Measurements from ENCODE around the gene SYNDIG1L. TPM values are rescaled to one million over a fixed set of nuclear protein-coding genes. Genes with fewer than 3 reads are reported as not detected.

SYNDIG1L gene
- total and polyA plus RNA-seq, 2 donors from 2014 or later = 0.13 to 0.47 TPM

GRCh38 chr14:74402401-74403251, 23.4 kb downstream of the SYNDIG1L start:
- intact Hi-C loops (cut with DNase I) = no loop called here
- peaks cover 2 to 18% (median 7%) of the 10 kb centered on the region in 3 donors for H3K4me1 ChIP-seq (ENCODE audit: control insufficient read depth in 2 of 3, insufficient read depth in 2 of 3, low read depth in 1 of 3, low read length in 3 of 3)
- TF ChIP-seq, protein P1, sequence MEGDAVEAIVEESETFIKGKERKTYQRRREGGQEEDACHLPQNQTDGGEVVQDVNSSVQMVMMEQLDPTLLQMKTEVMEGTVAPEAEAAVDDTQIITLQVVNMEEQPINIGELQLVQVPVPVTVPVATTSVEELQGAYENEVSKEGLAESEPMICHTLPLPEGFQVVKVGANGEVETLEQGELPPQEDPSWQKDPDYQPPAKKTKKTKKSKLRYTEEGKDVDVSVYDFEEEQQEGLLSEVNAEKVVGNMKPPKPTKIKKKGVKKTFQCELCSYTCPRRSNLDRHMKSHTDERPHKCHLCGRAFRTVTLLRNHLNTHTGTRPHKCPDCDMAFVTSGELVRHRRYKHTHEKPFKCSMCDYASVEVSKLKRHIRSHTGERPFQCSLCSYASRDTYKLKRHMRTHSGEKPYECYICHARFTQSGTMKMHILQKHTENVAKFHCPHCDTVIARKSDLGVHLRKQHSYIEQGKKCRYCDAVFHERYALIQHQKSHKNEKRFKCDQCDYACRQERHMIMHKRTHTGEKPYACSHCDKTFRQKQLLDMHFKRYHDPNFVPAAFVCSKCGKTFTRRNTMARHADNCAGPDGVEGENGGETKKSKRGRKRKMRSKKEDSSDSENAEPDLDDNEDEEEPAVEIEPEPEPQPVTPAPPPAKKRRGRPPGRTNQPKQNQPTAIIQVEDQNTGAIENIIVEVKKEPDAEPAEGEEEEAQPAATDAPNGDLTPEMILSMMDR (IDR thresholded peaks at IDR 0.05; ENCODE audit: borderline replicate concordance, extremely low read depth, insufficient read depth) = no peak
- H3K27ac ChIP-seq (ENCODE audit: low read depth in 2 of 2, low read length in 2 of 2) = no peak overlapping the region
- H3K27me3 ChIP-seq (ENCODE audit: control insufficient read depth, insufficient read depth, low read length) = no peaks in the 10 kb centered on the region
- H3K36me3 ChIP-seq (ENCODE audit: control insufficient read depth in 2 of 3, insufficient read depth in 3 of 3, low read length in 3 of 3) = no peaks in the 10 kb centered on the region
- H3K4me3 ChIP-seq (ENCODE audit: low read length in 3 of 3) = no peak overlapping the region
- FAIRE-seq (no peak), DNase-seq (peak in 1 of 5 donors; percentile 41)
- no peak overlapping the region for H3K9ac ChIP-seq (ENCODE audit: low read length in 3 of 3)
- no peaks in the 10 kb centered on the region for H3K9me3 ChIP-seq (ENCODE audit: control insufficient read depth in 2 of 3, insufficient read depth in 1 of 3, low read length in 3 of 3)

DNA sequence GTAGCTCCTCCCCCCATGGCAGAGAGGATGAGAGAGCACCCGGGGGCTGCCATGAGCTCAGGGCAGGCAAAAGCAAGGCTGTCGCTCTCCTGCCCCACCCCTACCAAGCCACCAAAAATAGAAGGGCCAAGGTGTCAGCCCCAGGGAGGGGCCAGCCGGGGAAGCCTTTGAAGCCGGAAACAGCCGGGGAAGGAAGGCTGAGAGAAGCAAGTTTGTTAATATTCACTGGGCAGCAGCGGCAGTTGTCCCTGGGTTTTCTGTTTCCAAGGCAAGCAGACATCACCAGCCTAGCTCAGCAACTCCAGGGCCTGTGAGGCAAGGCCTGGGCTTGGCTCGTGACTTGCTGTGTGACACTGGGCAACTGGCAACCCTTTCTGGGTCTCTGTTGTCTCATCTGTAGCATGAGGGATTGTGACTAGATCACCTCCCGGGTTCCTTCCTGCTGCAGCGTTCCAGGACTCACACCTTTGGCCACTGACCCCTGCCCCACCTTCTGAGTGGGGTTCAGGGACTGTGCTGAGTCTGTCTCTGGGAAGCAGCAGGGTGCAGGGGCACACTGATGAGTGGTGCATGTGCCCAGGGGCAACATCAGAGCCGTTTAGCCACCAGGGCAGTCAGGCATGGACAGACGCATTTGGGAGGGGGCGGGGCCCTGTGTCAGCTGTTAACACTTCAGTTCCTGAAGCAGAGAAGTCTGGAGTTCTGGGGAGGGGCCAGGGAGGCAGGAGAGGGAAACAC, 24.3 kb downstream of the SYNDIG1L start:
- no peaks in the 10 kb centered on the region for H3K9me3 ChIP-seq (ENCODE audit: control insufficient read depth in 2 of 3, insufficient read depth in 1 of 3, low read length in 3 of 3)
- TF ChIP-seq, protein P1 (IDR thresholded peaks at IDR 0.05; ENCODE audit: borderline replicate concordance, extremely low read depth, insufficient read depth) = no peak
- intact Hi-C loops (cut with DNase I) = no loop called here
- H3K9ac ChIP-seq (ENCODE audit: low read length in 3 of 3) = peak overlapping the region in 1 of 3 donors; percentile 46
- no peak for FAIRE-seq
- H3K27me3 ChIP-seq (ENCODE audit: control insufficient read depth, insufficient read depth, low read length) = no peaks in the 10 kb centered on the region
- H3K27ac ChIP-seq (ENCODE audit: low read depth in 2 of 2, low read length in 2 of 2) = peak overlapping the region in 1 of 2 donors; percentile 11
- DNase-seq = peak; percentile 74 to 87 (median 81)
- no peaks in the 10 kb centered on the region for H3K36me3 ChIP-seq (ENCODE audit: control insufficient read depth in 2 of 3, insufficient read depth in 3 of 3, low read length in 3 of 3)
- H3K4me3 ChIP-seq (ENCODE audit: low read length in 3 of 3) = peak overlapping the region in 1 of 3 donors; percentile 47
- peaks cover 2 to 18% (median 7%) of the 10 kb centered on the region in 3 donors for H3K4me1 ChIP-seq (ENCODE audit: control insufficient read depth in 2 of 3, insufficient read depth in 2 of 3, low read depth in 1 of 3, low read length in 3 of 3)

DNA sequence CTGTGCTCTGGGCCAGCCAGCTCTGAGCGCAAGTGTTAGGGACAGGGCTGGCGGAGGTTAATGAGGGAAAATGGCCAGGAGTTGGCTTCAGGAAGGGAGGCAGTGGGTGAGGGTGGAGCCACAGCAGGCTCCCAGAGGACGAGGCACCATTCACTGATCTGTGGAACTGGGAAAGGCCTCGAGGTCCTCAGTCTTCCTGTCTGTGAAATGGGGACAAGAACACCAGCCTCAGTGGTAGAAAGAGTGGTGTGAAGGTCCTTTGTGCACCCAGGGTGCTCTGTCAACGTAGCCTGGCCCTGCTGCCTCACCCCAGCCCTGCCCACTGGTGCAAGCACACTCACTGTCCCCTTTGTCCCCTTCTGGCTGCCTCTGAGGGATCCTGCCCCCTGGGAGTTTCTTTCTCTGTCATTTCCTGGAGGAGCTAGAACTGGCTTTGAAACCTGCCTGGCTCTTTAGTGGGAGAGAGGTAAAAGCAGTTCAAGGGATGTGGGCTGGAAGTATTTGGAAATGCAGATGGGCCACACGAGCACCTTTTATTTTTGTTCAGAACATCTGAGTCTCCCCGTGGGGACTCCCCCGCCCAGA, 25.0 kb downstream of the SYNDIG1L start:
- Histone ChIP-seq H3K9me3 (ENCODE audit: control insufficient read depth in 2 of 3, insufficient read depth in 1 of 3, low read length in 3 of 3) (no peaks in the 10 kb centered on the region), H3K4me1 (ENCODE audit: control insufficient read depth in 2 of 3, insufficient read depth in 2 of 3, low read depth in 1 of 3, low read length in 3 of 3) (peaks cover 2 to 18% (median 7%) of the 10 kb centered on the region in 3 donors), H3K4me3 (ENCODE audit: low read length in 3 of 3) (peak overlapping the region in 1 of 3 donors; percentile 47), H3K9ac (ENCODE audit: low read length in 3 of 3) (no peak overlapping the region), H3K27me3 (ENCODE audit: control insufficient read depth, insufficient read depth, low read length) (no peaks in the 10 kb centered on the region), H3K36me3 (ENCODE audit: control insufficient read depth in 2 of 3, insufficient read depth in 3 of 3, low read length in 3 of 3) (no peaks in the 10 kb centered on the region), H3K27ac (ENCODE audit: low read depth in 2 of 2, low read length in 2 of 2) (no peak overlapping the region)
- intact Hi-C loops (cut with DNase I) = no loop called here
- FAIRE-seq (no peak), DNase-seq (no peak)
- TF ChIP-seq, protein P1 (IDR thresholded peaks at IDR 0.05; ENCODE audit: borderline replicate concordance, extremely low read depth, insufficient read depth) = no peak

All from kidney (tissue), 14 donors.